Activated T-helper 1 cell treated with anti-CD3 and anti-CD28 coated beads, Interleukin-12 subunit alpha, Interleukin-12 subunit beta, Interleukin-2, Interleukin-4 antibody, amounts not matched to agents 30 ng/mL and 10 ng/mL and 1 ng/mL, durations not matched to agents 14 hours and 24 hours and 36 hours (primary cell): Measurements from ENCODE around the gene FMR1. TPM values are rescaled to one million over a fixed set of nuclear protein-coding genes. Genes with fewer than 3 reads are reported as not detected.

Experiments used
- DNase-seq: peaks from one replicate; pipeline ENCODE4 v3.0.0; 2021; ENCODE audit warnings: low spot score
- H3K27ac Mint-ChIP-seq: one replicate; pipeline ENCODE4 v1.8.0; 2021; ENCODE audit warnings: mild to moderate bottlenecking, mixed read lengths
- H3K27me3 Mint-ChIP-seq: one replicate; pipeline ENCODE4 v1.8.0; 2022; ENCODE audit warnings: mild to moderate bottlenecking, moderate library complexity, mixed read lengths; ENCODE audit not compliant: insufficient read depth
- H3K36me3 Mint-ChIP-seq: one replicate; pipeline ENCODE4 v1.8.0; 2021; ENCODE audit warnings: low read depth, mixed read lengths
- H3K4me1 Mint-ChIP-seq: one replicate; pipeline ENCODE4 v1.8.0; 2021; ENCODE audit warnings: low read depth, mixed read lengths
- H3K4me3 Mint-ChIP-seq: one replicate; pipeline ENCODE4 v1.8.0; 2021; ENCODE audit warnings: mild to moderate bottlenecking, moderate library complexity, mixed read lengths
- H3K9me3 Mint-ChIP-seq: one replicate; pipeline ENCODE4 v1.8.0; 2021; ENCODE audit warnings: mixed read lengths
- intact Hi-C: fragments of 100-400 bp; cut with micrococcal nuclease; formaldehyde crosslinking; loops from one replicate; pipeline ENCODE4 v1.15.1; 2024
- total RNA-seq: library from RNA; stranded (reverse); gene quantifications from 2 replicates; pipeline ENCODE4 v1.2.3, GENCODE V29; 2022

Gene FMR1
- total RNA-seq, 1 donor from 2014 or later, result 37.5 TPM

- H3K4me1 Mint-ChIP-seq, result peaks cover 7% of the 10 kb centered on the region
- H3K4me3 Mint-ChIP-seq, result no peak overlapping the region
- H3K9me3 Mint-ChIP-seq, result no peaks in the 10 kb centered on the region
- intact Hi-C loops, result no loop called here
- no peak for DNase-seq
- H3K36me3 Mint-ChIP-seq, result peaks cover 20% of the 10 kb centered on the region
- H3K27me3 Mint-ChIP-seq, result no peaks in the 10 kb centered on the region
- no peak overlapping the region for H3K27ac Mint-ChIP-seq
Measured at GRCh38 chrX:147927256-147927655, 15.5 kb downstream of the FMR1 start.

GRCh38 chrX:147933815-147934214, 22.1 kb downstream of the FMR1 start:
- no peak overlapping the region for H3K4me3 Mint-ChIP-seq
- H3K27me3 Mint-ChIP-seq, result no peaks in the 10 kb centered on the region
- H3K9me3 Mint-ChIP-seq, result no peaks in the 10 kb centered on the region
- DNase-seq, result no peak
- H3K27ac Mint-ChIP-seq, result no peak overlapping the region
- H3K4me1 Mint-ChIP-seq, result peaks cover 7% of the 10 kb centered on the region
- H3K36me3 Mint-ChIP-seq, result peaks cover 19% of the 10 kb centered on the region
- intact Hi-C loops, result no loop called here

GRCh38 chrX:147935156-147935758, 23.5 kb downstream of the FMR1 start:
- no peaks in the 10 kb centered on the region for H3K27me3 Mint-ChIP-seq
- H3K9me3 Mint-ChIP-seq, result no peaks in the 10 kb centered on the region
- DNase-seq, result no peak
- peaks cover 7% of the 10 kb centered on the region for H3K4me1 Mint-ChIP-seq
- H3K36me3 Mint-ChIP-seq, result peaks cover 16% of the 10 kb centered on the region
- H3K27ac Mint-ChIP-seq, result no peak overlapping the region
- intact Hi-C loops, result no loop called here
- H3K4me3 Mint-ChIP-seq, result no peak overlapping the region

GRCh38 chrX:147945286-147945685, 33.6 kb downstream of the FMR1 start:
- Mint-ChIP-seq H3K36me3 (peaks cover 27% of the 10 kb centered on the region), H3K27ac (no peak overlapping the region), H3K4me3 (no peak overlapping the region), H3K9me3 (no peaks in the 10 kb centered on the region), H3K4me1 (no peaks in the 10 kb centered on the region), H3K27me3 (no peaks in the 10 kb centered on the region)
- intact Hi-C loops, result no loop called here
- no peak for DNase-seq

- no peaks in the 10 kb centered on the region for H3K27me3 Mint-ChIP-seq
- no peak overlapping the region for H3K27ac Mint-ChIP-seq
- peaks cover 16% of the 10 kb centered on the region for H3K36me3 Mint-ChIP-seq
- intact Hi-C loops, result no loop called here
- no peak for DNase-seq
- no peaks in the 10 kb centered on the region for H3K9me3 Mint-ChIP-seq
- H3K4me3 Mint-ChIP-seq, result no peak overlapping the region
- H3K4me1 Mint-ChIP-seq, result no peaks in the 10 kb centered on the region
Measured at GRCh38 chrX:147948531-147948930, 36.8 kb downstream of the FMR1 start.

GRCh38 chrX:147950352-147950751, 38.6 kb downstream of the FMR1 start:
- intact Hi-C loops, result no loop called here
- H3K4me1 Mint-ChIP-seq, result no peaks in the 10 kb centered on the region
- no peak overlapping the region for H3K4me3 Mint-ChIP-seq
- no peaks in the 10 kb centered on the region for H3K9me3 Mint-ChIP-seq
- H3K27me3 Mint-ChIP-seq, result no peaks in the 10 kb centered on the region
- DNase-seq, result no peak
- H3K36me3 Mint-ChIP-seq, result peaks cover 12% of the 10 kb centered on the region
- no peak overlapping the region for H3K27ac Mint-ChIP-seq

- no peak overlapping the region for H3K4me3 Mint-ChIP-seq
- H3K4me1 Mint-ChIP-seq, result no peaks in the 10 kb centered on the region
- peaks cover 8% of the 10 kb centered on the region for H3K36me3 Mint-ChIP-seq
- H3K9me3 Mint-ChIP-seq, result no peaks in the 10 kb centered on the region
- intact Hi-C loops, result no loop called here
- DNase-seq, result no peak
- H3K27ac Mint-ChIP-seq, result no peak overlapping the region
- H3K27me3 Mint-ChIP-seq, result no peaks in the 10 kb centered on the region
Measured at GRCh38 chrX:147953976-147954375, 42.3 kb downstream of the FMR1 start.

GRCh38 chrX:147957291-147957690, 45.6 kb downstream of the FMR1 start:
- intact Hi-C loops, result no loop called here
- H3K4me1 Mint-ChIP-seq, result no peaks in the 10 kb centered on the region
- no peak for DNase-seq
- H3K9me3 Mint-ChIP-seq, result no peaks in the 10 kb centered on the region
- no peaks in the 10 kb centered on the region for H3K36me3 Mint-ChIP-seq
- no peaks in the 10 kb centered on the region for H3K27me3 Mint-ChIP-seq
- no peak overlapping the region for H3K27ac Mint-ChIP-seq
- no peak overlapping the region for H3K4me3 Mint-ChIP-seq

GRCh38 chrX:147958291-147958690, 46.6 kb downstream of the FMR1 start:
- no peak for DNase-seq
- Mint-ChIP-seq H3K27ac (no peak overlapping the region), H3K4me1 (no peaks in the 10 kb centered on the region), H3K27me3 (no peaks in the 10 kb centered on the region), H3K4me3 (no peak overlapping the region), H3K36me3 (no peaks in the 10 kb centered on the region), H3K9me3 (no peaks in the 10 kb centered on the region)
- intact Hi-C loops, result no loop called here

- intact Hi-C loops, result no loop called here
- no peaks in the 10 kb centered on the region for H3K27me3 Mint-ChIP-seq
- H3K4me1 Mint-ChIP-seq, result no peaks in the 10 kb centered on the region
- H3K27ac Mint-ChIP-seq, result no peak overlapping the region
- DNase-seq, result no peak
- H3K9me3 Mint-ChIP-seq, result no peaks in the 10 kb centered on the region
- H3K36me3 Mint-ChIP-seq, result no peaks in the 10 kb centered on the region
- H3K4me3 Mint-ChIP-seq, result no peak overlapping the region
Measured at GRCh38 chrX:147960722-147961121, 49.0 kb downstream of the FMR1 start.

GRCh38 chrX:147962476-147962875, 50.8 kb downstream of the FMR1 start:
- H3K4me1 Mint-ChIP-seq, result no peaks in the 10 kb centered on the region
- intact Hi-C loops, result no loop called here
- H3K9me3 Mint-ChIP-seq, result no peaks in the 10 kb centered on the region
- H3K27me3 Mint-ChIP-seq, result no peaks in the 10 kb centered on the region
- no peaks in the 10 kb centered on the region for H3K36me3 Mint-ChIP-seq
- H3K4me3 Mint-ChIP-seq, result no peak overlapping the region
- DNase-seq, result no peak
- no peak overlapping the region for H3K27ac Mint-ChIP-seq

GRCh38 chrX:147978931-147979330, 67.2 kb downstream of the FMR1 start:
- no peaks in the 10 kb centered on the region for H3K36me3 Mint-ChIP-seq
- H3K9me3 Mint-ChIP-seq, result peaks cover 4% of the 10 kb centered on the region
- no peak overlapping the region for H3K27ac Mint-ChIP-seq
- no peaks in the 10 kb centered on the region for H3K27me3 Mint-ChIP-seq
- DNase-seq, result no peak
- H3K4me3 Mint-ChIP-seq, result no peak overlapping the region
- intact Hi-C loops, result no loop called here
- H3K4me1 Mint-ChIP-seq, result no peaks in the 10 kb centered on the region

GRCh38 chrX:147981038-147981752, 69.5 kb downstream of the FMR1 start, which contains the start of gene FMR1NB:
FMR1NB (plus strand) TSS chrX:147981337; CDS start chrX:147981403, 66 bp downstream.
- Mint-ChIP-seq H3K4me3 (no peak within 1 kb of the TSS), H3K27me3 (no peaks in the 10 kb centered on the region), H3K4me1 (no peaks in the 10 kb centered on the region), H3K9me3 (peaks cover 4% of the 10 kb centered on the region), H3K27ac (no peak within 1 kb of the TSS), H3K36me3 (no peaks in the 10 kb centered on the region)
- intact Hi-C loops, result no loop called here
- no peak for DNase-seq
